DOHH2 (cell line): ENCODE data around the gene OR10A6.

Source experiments
- EZH2phosphoT487 ChIP-seq: fragments of 200-600 bp; sonication (generic); IDR thresholded peaks from 2 replicates; pipeline ENCODE4 v1.6.1; 2017; ENCODE audit warnings: borderline replicate concordance, mild to moderate bottlenecking, antibody characterized with exemption, low read length, moderate library complexity, mixed read lengths
- TF ChIP-seq, protein P1 (sequence below): fragments of 200-600 bp; sonication (generic); IDR thresholded peaks from one replicate; pipeline ENCODE4 v1.5.1; 2014; ENCODE audit warnings: antibody characterized with exemption, mild to moderate bottlenecking, low read depth, low read length; ENCODE audit not compliant: poor library complexity, severe bottlenecking

DNA sequence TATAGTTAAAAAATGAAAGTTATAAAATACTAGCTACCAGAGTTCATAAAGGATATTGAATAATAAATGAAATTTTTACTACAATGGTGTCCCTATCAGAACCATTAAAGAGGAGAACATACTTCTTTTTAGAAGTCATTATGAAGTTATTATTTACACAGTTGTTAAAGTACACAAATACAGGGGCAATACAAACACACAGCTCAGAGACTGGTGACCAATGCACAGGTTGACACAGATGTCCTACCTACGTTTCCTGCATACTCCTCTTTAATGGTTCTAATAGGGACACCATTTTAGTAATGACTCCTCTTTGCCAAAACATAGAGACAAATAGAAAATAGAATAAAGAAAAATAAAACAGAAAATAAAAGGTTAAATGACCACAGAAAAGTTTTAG is 24.1 kb upstream of the OR10A6 start:
- TF ChIP-seq, protein P1, sequence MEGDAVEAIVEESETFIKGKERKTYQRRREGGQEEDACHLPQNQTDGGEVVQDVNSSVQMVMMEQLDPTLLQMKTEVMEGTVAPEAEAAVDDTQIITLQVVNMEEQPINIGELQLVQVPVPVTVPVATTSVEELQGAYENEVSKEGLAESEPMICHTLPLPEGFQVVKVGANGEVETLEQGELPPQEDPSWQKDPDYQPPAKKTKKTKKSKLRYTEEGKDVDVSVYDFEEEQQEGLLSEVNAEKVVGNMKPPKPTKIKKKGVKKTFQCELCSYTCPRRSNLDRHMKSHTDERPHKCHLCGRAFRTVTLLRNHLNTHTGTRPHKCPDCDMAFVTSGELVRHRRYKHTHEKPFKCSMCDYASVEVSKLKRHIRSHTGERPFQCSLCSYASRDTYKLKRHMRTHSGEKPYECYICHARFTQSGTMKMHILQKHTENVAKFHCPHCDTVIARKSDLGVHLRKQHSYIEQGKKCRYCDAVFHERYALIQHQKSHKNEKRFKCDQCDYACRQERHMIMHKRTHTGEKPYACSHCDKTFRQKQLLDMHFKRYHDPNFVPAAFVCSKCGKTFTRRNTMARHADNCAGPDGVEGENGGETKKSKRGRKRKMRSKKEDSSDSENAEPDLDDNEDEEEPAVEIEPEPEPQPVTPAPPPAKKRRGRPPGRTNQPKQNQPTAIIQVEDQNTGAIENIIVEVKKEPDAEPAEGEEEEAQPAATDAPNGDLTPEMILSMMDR: no peak
- TF ChIP-seq EZH2phosphoT487: no peak
